CD4-positive, alpha-beta memory T cell (primary cell): ENCODE measurements around the gene ATG4A. TPM values are rescaled to one million over a fixed set of nuclear protein-coding genes. Genes with fewer than 3 reads are reported as not detected.
A peak's percentile ranks its signal among the peaks of the same experiment; 100 is the strongest.

Source experiments
- CTCF ChIA-PET: fragments of 350-600 bp; sonication (Branson Sonifier 250); formaldehyde crosslinking; loops from one replicate; lab custom pipeline; 2021; ENCODE audit warnings: inconsistent platforms; ENCODE audit not compliant: partially characterized antibody; lab: Charles Lee
- POLR2A ChIA-PET: fragments of 350-600 bp; sonication (Branson Sonifier 250); formaldehyde crosslinking; loops from one replicate; lab custom pipeline; 2021; ENCODE audit not compliant: partially characterized antibody; lab: Charles Lee
- DNase-seq, 5 donors: peaks; one replicate each; pipeline versions ENCODE4 v3.0.0 to v3.0.0-alpha.2; 2020 to 2022; ENCODE audit warnings: mixed read lengths in 1 of 5
- H3K27ac ChIP-seq: one replicate; pipeline ENCODE4 v1.7.0; 2013; ENCODE audit warnings: low read depth, low read length
- H3K27me3 ChIP-seq: 2 replicates; pipeline ENCODE4 v1.7.0; 2013; ENCODE audit warnings: mild to moderate bottlenecking, low read length, moderate library complexity; ENCODE audit not compliant: insufficient read depth
- H3K36me3 ChIP-seq: 2 replicates; pipeline ENCODE4 v1.7.0; 2013; ENCODE audit warnings: mild to moderate bottlenecking, low read length, moderate library complexity; ENCODE audit not compliant: insufficient read depth
- H3K4me1 ChIP-seq: 2 replicates; pipeline ENCODE4 v1.7.0; 2013; ENCODE audit warnings: mild to moderate bottlenecking, low read length, moderate library complexity; ENCODE audit not compliant: insufficient read depth
- H3K4me3 ChIP-seq, 2 donors: one replicate each; pipeline ENCODE4 v1.7.0; 2013; ENCODE audit warnings: low read length in 2 of 2, mild to moderate bottlenecking in 1 of 2
- H3K9me3 ChIP-seq, 2 donors: one replicate each; pipeline ENCODE4 v1.7.0; 2013; ENCODE audit warnings: low read length in 2 of 2, control low read depth in 1 of 2; ENCODE audit not compliant: control insufficient read depth in 1 of 2
- H3K27ac Mint-ChIP-seq, 7 donors: one replicate each; pipeline ENCODE4 v1.8.0; 2020 to 2021; ENCODE audit warnings: mixed read lengths in 7 of 7, mild to moderate bottlenecking in 6 of 7, inconsistent platforms in 3 of 7, moderate library complexity in 3 of 7
- H3K27me3 Mint-ChIP-seq, 2 donors: one replicate each; pipeline ENCODE4 v1.8.0; 2020 to 2021; ENCODE audit warnings: mixed read lengths in 2 of 2
- H3K36me3 Mint-ChIP-seq, 2 donors: one replicate each; pipeline ENCODE4 v1.8.0; 2020 to 2021; ENCODE audit warnings: mixed read lengths in 2 of 2, inconsistent platforms in 1 of 2, mild to moderate bottlenecking in 1 of 2
- H3K4me1 Mint-ChIP-seq, 4 donors: one replicate each; pipeline ENCODE4 v1.8.0; 2020 to 2021; ENCODE audit warnings: mixed read lengths in 4 of 4, mild to moderate bottlenecking in 1 of 4
- H3K4me3 Mint-ChIP-seq, 8 donors: one replicate each; pipeline ENCODE4 v1.8.0; 2020 to 2021; ENCODE audit warnings: mixed read lengths in 8 of 8, mild to moderate bottlenecking in 7 of 8, moderate library complexity in 6 of 8, inconsistent platforms in 3 of 8
- H3K9me3 Mint-ChIP-seq, 8 donors: one replicate each; pipeline ENCODE4 v1.8.0; 2020 to 2021; ENCODE audit warnings: mixed read lengths in 8 of 8, mild to moderate bottlenecking in 5 of 8, inconsistent platforms in 3 of 8, moderate library complexity in 1 of 8
- intact Hi-C: fragments of 100-400 bp; cut with micrococcal nuclease; formaldehyde crosslinking; loops from one replicate; pipeline ENCODE4 v1.15.1; 2023
- polyA plus RNA-seq, 2 donors: library from polyadenylated mRNA; unstranded; fragments of 300-500 nt; fragmentation: Illumina TruSeq; gene quantifications; one replicate each; pipeline ENCODE4 v1.2.3, GENCODE V29; 2021
- total RNA-seq, 2 experiments: library from RNA; stranded (reverse); gene quantifications; one replicate each; pipeline ENCODE4 v1.2.3, GENCODE V29; 2021

Gene ATG4A
- total and polyA plus RNA-seq, 4 experiments from 2014 or later, result 7.6 to 21.5 (median 11.7) TPM

DNA sequence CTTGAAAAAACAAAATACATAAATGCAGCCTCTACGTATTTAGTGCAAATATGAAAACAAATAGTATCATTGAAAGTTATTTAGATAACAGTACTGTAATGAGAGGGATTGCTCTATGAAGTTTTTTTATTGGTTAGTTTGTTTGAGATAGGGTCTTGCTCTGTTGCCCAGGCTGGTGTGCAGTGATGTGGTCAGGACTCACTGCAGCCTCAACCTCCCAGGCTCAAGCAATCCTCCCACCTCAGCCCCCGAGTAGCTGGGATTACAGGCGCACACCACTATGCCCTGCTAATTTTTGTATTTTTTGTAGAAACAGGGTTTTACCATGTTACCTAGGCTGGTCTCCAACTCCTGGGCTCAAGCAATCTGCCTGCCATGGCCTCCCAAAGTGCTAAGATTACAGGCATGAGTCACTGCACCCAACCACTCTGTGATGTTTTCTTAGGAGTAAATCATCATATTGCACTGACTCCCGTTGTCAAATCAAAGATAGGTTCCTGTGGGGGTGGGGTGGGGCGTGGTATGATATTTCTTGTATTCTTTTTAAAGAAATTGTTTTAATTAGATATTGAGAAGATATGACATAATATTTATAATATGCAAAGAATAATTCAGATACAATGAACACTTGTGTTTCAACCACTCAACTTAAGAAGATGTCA is 75.8 kb downstream of the ATG4A start:
- Histone ChIP-seq H3K36me3 (no peaks in the 10 kb centered on the region), H3K27ac (no peak overlapping the region), H3K9me3 (no peaks in the 10 kb centered on the region), H3K27me3 (no peaks in the 10 kb centered on the region), H3K4me1 (no peaks in the 10 kb centered on the region), H3K4me3 (no peak overlapping the region)
- Mint-ChIP-seq H3K4me3 (no peak overlapping the region), H3K27me3 (no peaks in the 10 kb centered on the region), H3K36me3 (no peaks in the 10 kb centered on the region), H3K27ac (no peak overlapping the region), H3K9me3 (no peaks in the 10 kb centered on the region), H3K4me1 (peaks cover 0 to 2% (median 0%) of the 10 kb centered on the region in 4 donors)
- DNase-seq, result no peak
- CTCF ChIA-PET, result no interaction called here
- POLR2A ChIA-PET, result no interaction called here
- intact Hi-C loops, result no loop called here

DNA sequence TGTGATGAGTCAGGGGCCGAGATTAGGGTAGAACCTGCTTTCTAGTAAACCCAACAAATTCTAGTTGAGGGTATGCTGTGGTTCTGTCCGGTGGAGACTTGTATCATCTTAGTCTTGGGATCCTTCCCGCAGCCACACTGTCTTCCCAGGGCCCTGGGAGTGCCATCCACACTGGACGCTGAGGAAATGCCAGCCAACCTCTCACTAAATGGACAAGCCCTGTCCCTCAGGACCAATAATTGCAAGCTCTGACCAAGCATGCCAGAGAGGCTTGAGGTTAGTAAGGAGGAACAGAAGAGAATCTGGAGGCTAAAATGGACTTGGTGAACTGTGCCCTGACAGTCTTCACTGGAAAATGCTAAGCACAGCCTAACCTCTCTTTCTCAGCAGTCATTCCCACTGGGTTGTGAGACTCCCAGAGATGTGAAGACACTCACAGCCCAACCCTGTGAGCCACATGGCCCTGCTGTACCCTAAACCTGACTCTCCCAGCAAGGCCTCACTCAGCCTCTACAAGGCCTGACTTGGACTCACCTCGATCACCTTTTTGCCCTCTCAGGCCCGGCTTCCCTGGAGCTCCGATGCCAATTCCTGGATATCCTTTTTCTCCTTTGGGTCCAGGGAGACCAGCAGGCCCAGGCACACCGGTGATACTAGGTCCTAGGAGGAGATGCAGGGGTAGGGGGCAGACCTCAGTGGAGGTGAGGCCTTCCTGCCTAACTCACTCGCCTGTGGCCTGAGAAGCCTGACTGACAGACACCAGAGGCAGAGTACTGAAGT is 77.6 kb downstream of the ATG4A start:
- Histone ChIP-seq H3K36me3 (no peaks in the 10 kb centered on the region), H3K9me3 (no peaks in the 10 kb centered on the region), H3K4me1 (no peaks in the 10 kb centered on the region), H3K27ac (no peak overlapping the region), H3K4me3 (no peak overlapping the region), H3K27me3 (no peaks in the 10 kb centered on the region)
- H3K9me3 Mint-ChIP-seq, result no peaks in the 10 kb centered on the region
- DNase-seq, result no peak
- ChIA-PET POLR2A (no interaction called here), CTCF (no interaction called here)
- intact Hi-C loops, result no loop called here
- H3K36me3 Mint-ChIP-seq, result no peaks in the 10 kb centered on the region
- peaks cover 0 to 1% of the 10 kb centered on the region in 2 donors for H3K27me3 Mint-ChIP-seq
- H3K4me1 Mint-ChIP-seq, result peaks cover 0 to 2% (median 0%) of the 10 kb centered on the region in 4 donors
- H3K4me3 Mint-ChIP-seq, result no peak overlapping the region
- H3K27ac Mint-ChIP-seq, result no peak overlapping the region

DNA sequence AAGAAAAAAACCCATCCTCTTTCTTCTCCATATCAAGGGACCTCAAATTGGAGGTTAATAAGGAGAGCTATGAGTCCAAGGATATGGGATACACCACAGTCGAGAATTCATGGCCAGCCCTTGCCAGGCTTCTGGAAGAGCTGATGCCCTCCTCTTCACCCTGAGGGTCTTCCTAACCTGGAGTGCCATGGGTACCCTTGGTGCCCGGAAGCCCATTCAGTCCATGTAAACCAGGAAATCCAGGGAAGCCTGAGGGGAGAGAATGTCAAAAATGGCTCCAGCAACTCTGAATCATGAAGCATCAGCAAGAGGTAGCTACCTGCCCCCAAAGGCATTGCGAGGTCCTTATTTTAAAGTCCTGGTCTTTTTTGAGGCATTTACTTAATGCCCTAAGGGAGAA is 78.2 kb downstream of the ATG4A start:
- Histone ChIP-seq H3K4me3 (no peak overlapping the region), H3K4me1 (no peaks in the 10 kb centered on the region), H3K27ac (no peak overlapping the region), H3K27me3 (no peaks in the 10 kb centered on the region), H3K9me3 (no peaks in the 10 kb centered on the region), H3K36me3 (no peaks in the 10 kb centered on the region)
- H3K36me3 Mint-ChIP-seq, result no peaks in the 10 kb centered on the region
- no peak overlapping the region for H3K4me3 Mint-ChIP-seq
- intact Hi-C loops, result no loop called here
- no peaks in the 10 kb centered on the region for H3K9me3 Mint-ChIP-seq
- CTCF ChIA-PET, result no interaction called here
- H3K27me3 Mint-ChIP-seq, result peaks cover 0 to 1% of the 10 kb centered on the region in 2 donors
- H3K4me1 Mint-ChIP-seq, result peaks cover 0 to 2% (median 0%) of the 10 kb centered on the region in 4 donors
- H3K27ac Mint-ChIP-seq, result no peak overlapping the region
- POLR2A ChIA-PET, result no interaction called here
- no peak for DNase-seq

DNA sequence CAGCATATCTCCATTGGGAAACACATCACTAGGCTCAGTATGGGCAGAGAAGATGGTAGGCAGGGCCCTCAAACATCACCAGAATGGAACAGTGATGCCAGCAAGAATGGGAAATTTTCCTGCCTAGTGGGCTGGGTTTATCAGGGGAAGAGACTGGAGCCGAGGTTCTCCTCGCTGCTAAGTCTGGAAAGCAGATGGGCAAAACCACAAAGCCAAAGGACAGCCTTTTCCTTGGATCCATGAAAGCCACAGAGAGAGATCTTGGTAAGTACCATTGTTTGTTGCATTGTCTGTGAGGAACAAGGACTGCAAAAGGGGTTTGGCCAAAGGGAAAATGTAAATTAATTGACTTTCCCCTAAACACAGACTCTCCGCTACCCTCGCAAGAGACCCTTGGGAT is 80.1 kb downstream of the ATG4A start:
- H3K27ac Mint-ChIP-seq, result no peak overlapping the region
- H3K27me3 Mint-ChIP-seq, result peaks cover 0 to 1% of the 10 kb centered on the region in 2 donors
- H3K27ac ChIP-seq, result no peak overlapping the region
- no peaks in the 10 kb centered on the region for H3K4me1 ChIP-seq
- H3K4me1 Mint-ChIP-seq, result peaks cover 0 to 2% (median 0%) of the 10 kb centered on the region in 4 donors
- intact Hi-C loops, result no loop called here
- ChIA-PET POLR2A (no interaction called here), CTCF (no interaction called here)
- H3K36me3 Mint-ChIP-seq, result no peaks in the 10 kb centered on the region
- no peaks in the 10 kb centered on the region for H3K9me3 ChIP-seq
- DNase-seq, result no peak
- H3K36me3 ChIP-seq, result no peaks in the 10 kb centered on the region
- H3K4me3 ChIP-seq, result no peak overlapping the region
- H3K27me3 ChIP-seq, result no peaks in the 10 kb centered on the region
- no peaks in the 10 kb centered on the region for H3K9me3 Mint-ChIP-seq
- H3K4me3 Mint-ChIP-seq, result no peak overlapping the region

DNA sequence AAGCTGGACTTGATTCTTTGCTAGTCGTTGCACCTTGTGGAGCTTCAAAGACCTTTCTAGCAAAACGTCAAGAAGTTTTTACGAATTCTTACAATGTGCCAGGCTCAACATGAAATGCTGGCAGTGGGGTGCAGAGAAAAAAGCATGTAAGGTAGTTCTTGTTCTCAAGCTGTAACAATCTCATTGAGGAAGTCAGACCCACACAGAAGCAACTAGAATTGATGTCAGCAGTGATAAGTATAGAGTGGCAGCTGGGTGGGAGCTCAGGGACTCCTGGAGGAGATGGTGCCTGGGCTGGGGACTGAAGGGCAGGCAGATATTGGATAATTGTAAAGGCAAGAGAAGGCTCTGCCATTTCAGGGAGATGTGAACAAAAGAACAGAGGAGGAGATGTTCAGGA is 82.3 kb downstream of the ATG4A start:
- no peaks in the 10 kb centered on the region for H3K9me3 Mint-ChIP-seq
- no peaks in the 10 kb centered on the region for H3K36me3 Mint-ChIP-seq
- H3K4me3 Mint-ChIP-seq, result no peak overlapping the region
- Histone ChIP-seq H3K4me1 (no peaks in the 10 kb centered on the region), H3K27ac (no peak overlapping the region), H3K36me3 (no peaks in the 10 kb centered on the region), H3K27me3 (no peaks in the 10 kb centered on the region), H3K9me3 (no peaks in the 10 kb centered on the region), H3K4me3 (no peak overlapping the region)
- H3K27me3 Mint-ChIP-seq, result peaks cover 0 to 1% of the 10 kb centered on the region in 2 donors
- peak overlapping the region in 1 of 7 donors; percentile 57 for H3K27ac Mint-ChIP-seq
- DNase-seq, result no peak
- CTCF ChIA-PET, result no interaction called here
- H3K4me1 Mint-ChIP-seq, result no peaks in the 10 kb centered on the region
- intact Hi-C loops, result no loop called here
- POLR2A ChIA-PET, result no interaction called here

DNA sequence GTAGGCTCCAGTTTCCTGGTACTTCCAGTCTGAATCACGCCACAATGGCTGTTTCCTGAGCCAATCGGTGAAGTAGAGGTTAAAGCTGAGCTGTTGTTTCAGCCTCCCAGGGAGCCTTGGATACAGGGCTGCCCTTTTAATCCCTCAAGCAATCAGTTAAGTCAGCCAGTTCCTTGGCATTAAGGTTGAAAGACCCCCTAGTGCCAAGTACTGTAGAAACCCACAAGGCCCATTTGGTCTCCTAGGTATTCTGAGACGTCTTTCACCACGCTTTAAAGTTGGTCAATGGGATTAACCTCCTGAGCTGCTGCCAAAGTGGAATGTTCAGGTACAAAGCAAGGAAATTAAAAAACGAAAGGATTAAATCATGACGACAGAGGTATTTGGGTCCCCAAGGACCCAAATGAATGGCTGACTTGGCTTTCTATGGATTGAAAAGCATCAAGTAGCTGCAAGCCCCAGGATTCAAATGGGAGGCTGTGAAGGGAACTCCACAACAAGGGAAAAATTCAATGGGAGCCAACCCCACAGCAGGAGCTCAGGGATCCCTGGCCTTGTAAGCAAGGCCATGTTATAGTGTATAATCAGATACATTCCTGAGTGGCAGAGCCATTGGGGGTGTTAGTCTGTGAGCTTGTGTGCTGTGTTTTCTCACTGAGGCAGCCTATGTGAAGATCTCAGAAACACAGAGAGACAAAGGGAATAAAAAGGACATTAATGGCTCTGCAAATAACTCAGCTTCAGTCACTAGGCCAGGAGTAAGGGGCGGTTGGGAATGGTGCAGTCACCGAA is 86.0 kb downstream of the ATG4A start:
- peak overlapping the region in 1 of 7 donors; percentile 51 for H3K27ac Mint-ChIP-seq
- CTCF ChIA-PET, result no interaction called here

DNA sequence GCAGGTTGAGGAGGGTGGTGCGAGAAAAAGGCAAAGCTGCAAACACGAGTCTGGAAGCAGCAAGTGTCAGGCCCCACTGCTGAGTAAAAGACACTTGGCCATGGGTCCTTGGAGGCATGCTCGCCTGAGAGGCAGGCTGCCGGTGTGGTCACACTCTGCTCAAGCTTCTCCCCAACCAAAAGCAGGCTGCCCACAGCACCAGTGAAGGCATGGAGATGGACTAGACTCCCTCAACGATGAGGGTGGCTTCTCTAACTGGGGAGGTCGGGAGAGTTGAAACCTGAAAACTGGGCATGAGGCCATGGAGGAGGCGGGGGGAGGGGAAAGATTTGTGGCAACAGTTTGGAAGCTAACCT is 86.5 kb downstream of the ATG4A start:
- peaks cover 0 to 1% of the 10 kb centered on the region in 2 donors for H3K27me3 Mint-ChIP-seq
- ChIA-PET POLR2A (no interaction called here), CTCF (no interaction called here)
- no peaks in the 10 kb centered on the region for H3K36me3 Mint-ChIP-seq
- Histone ChIP-seq H3K27ac (no peak overlapping the region), H3K36me3 (no peaks in the 10 kb centered on the region), H3K9me3 (no peaks in the 10 kb centered on the region), H3K4me1 (no peaks in the 10 kb centered on the region), H3K4me3 (no peak overlapping the region), H3K27me3 (no peaks in the 10 kb centered on the region)
- H3K9me3 Mint-ChIP-seq, result no peaks in the 10 kb centered on the region
- no peaks in the 10 kb centered on the region for H3K4me1 Mint-ChIP-seq
- H3K27ac Mint-ChIP-seq, result peak overlapping the region in 1 of 7 donors; percentile 51
- intact Hi-C loops, result no loop called here
- no peak for DNase-seq
- no peak overlapping the region for H3K4me3 Mint-ChIP-seq

More for the DNA sequence above, 86.0 kb downstream of the ATG4A start:
- H3K27ac ChIP-seq, result no peak overlapping the region
- DNase-seq, result no peak
- Mint-ChIP-seq H3K9me3 (no peaks in the 10 kb centered on the region), H3K4me1 (no peaks in the 10 kb centered on the region), H3K27me3 (peaks cover 0 to 1% of the 10 kb centered on the region in 2 donors), H3K4me3 (no peak overlapping the region), H3K36me3 (no peaks in the 10 kb centered on the region)
- H3K36me3 ChIP-seq, result no peaks in the 10 kb centered on the region
- intact Hi-C loops, result no loop called here
- POLR2A ChIA-PET, result no interaction called here
- no peak overlapping the region for H3K4me3 ChIP-seq
- H3K27me3 ChIP-seq, result no peaks in the 10 kb centered on the region
- H3K4me1 ChIP-seq, result no peaks in the 10 kb centered on the region
- H3K9me3 ChIP-seq, result no peaks in the 10 kb centered on the region
